IMR-90 (cell line): ENCODE results near the gene GFAP. TPM values are rescaled to one million over a fixed set of nuclear protein-coding genes. Genes with fewer than 3 reads are reported as not detected.

Experiments used
- ATAC-seq: fragments of 200-7000 bp; cut with Tn5 transposase; 2 replicates; pipeline ENCODE4 v1.9.1; 2020; ENCODE audit warnings: low read depth, mild to moderate bottlenecking, moderate library complexity
- BruUV-seq: library from RNA; stranded (reverse); fragments of 400-500 nt; replicated peaks from 2 replicates; lab custom pipeline; 2021; lab: Mats Ljungman, UMichigan
- CTCF ChIA-PET: fragments of 300-600 bp; formaldehyde crosslinking; extraction: SDS; loops from one replicate; lab custom pipeline; 2021; ENCODE audit warnings: antibody characterized with exemption; lab: Yijun Ruan, JAX
- POLR2A ChIA-PET: fragments of 300-600 bp; sonication (Branson Sonifier 250); formaldehyde crosslinking; loops from one replicate; lab custom pipeline; 2022; ENCODE audit warnings: antibody characterized with exemption; ENCODE audit not compliant: unreplicated experiment; lab: Charles Lee
- DNase-seq: peaks from one replicate; pipeline ENCODE4 v3.0.0; 2013
- H2AFZ ChIP-seq: replicated peaks from 2 replicates; pipeline ENCODE3; 2013; ENCODE audit warnings: low read length, mild to moderate bottlenecking; ENCODE audit not compliant: poor library complexity
- H2AK5ac ChIP-seq: 2 replicates; pipeline ENCODE4 v1.6.1; 2013; ENCODE audit warnings: low read depth, low read length, inconsistent platforms
- H2AK9ac ChIP-seq: replicated peaks from 2 replicates; pipeline ENCODE3; 2013; ENCODE audit warnings: mild to moderate bottlenecking, low read depth, low read length, moderate library complexity; ENCODE audit not compliant: poor library complexity
- H2BK120ac ChIP-seq: 2 replicates; pipeline ENCODE4 v1.6.1; 2013; ENCODE audit warnings: low read depth, low read length, inconsistent platforms
- H2BK15ac ChIP-seq: 3 replicates; pipeline ENCODE4 v1.6.1; 2013; ENCODE audit warnings: low read depth, low read length, inconsistent platforms
- H2BK20ac ChIP-seq: 2 replicates; pipeline ENCODE4 v1.6.1; 2013; ENCODE audit warnings: low read depth, mild to moderate bottlenecking, inconsistent platforms, low read length, moderate library complexity
- H2BK5ac ChIP-seq: 2 replicates; pipeline ENCODE4 v1.6.1; 2013; ENCODE audit warnings: mild to moderate bottlenecking, low read depth, low read length, inconsistent platforms; ENCODE audit not compliant: poor library complexity, severe bottlenecking
- H3K14ac ChIP-seq: replicated peaks from 2 replicates; pipeline ENCODE4 v1.6.1; 2013; ENCODE audit warnings: low read depth, low read length, inconsistent platforms
- H3K18ac ChIP-seq: 2 replicates; pipeline ENCODE4 v1.6.1; 2013; ENCODE audit warnings: low read depth, low read length, control low read depth
- H3K23ac ChIP-seq: 2 replicates; pipeline ENCODE4 v1.6.1; 2013; ENCODE audit warnings: low read depth, low read length, inconsistent platforms
- H3K27ac ChIP-seq: 2 replicates; pipeline ENCODE4 v1.5.1; 2013; ENCODE audit warnings: mild to moderate bottlenecking, control low read depth, low read length; ENCODE audit not compliant: insufficient read depth
- H3K27me3 ChIP-seq: 2 replicates; pipeline ENCODE4 v1.6.1; 2013; ENCODE audit warnings: low read length; ENCODE audit not compliant: control insufficient read depth, insufficient read depth
- H3K36me3 ChIP-seq: 2 replicates; pipeline ENCODE4 v1.6.1; 2013; ENCODE audit warnings: low read length, mixed read lengths; ENCODE audit not compliant: control insufficient read depth, insufficient read depth
- H3K4ac ChIP-seq: 2 replicates; pipeline ENCODE4 v1.6.1; 2013; ENCODE audit warnings: low read depth, low read length, inconsistent platforms
- H3K4me1 ChIP-seq: 2 replicates; pipeline ENCODE4 v1.6.1; 2013; ENCODE audit warnings: low read length, mixed read lengths; ENCODE audit not compliant: control insufficient read depth, insufficient read depth
- H3K4me2 ChIP-seq: 2 replicates; pipeline ENCODE4 v1.6.1; 2013; ENCODE audit warnings: low read depth, mild to moderate bottlenecking, control low read depth, low read length, moderate library complexity
- H3K4me3 ChIP-seq: 2 replicates; pipeline ENCODE4 v1.5.1; 2013; ENCODE audit warnings: low read depth, mild to moderate bottlenecking, control low read depth, low read length, moderate library complexity; ENCODE audit not compliant: insufficient read depth
- H3K56ac ChIP-seq: 2 replicates; pipeline ENCODE4 v1.6.1; 2013; ENCODE audit warnings: low read length, inconsistent platforms; ENCODE audit not compliant: insufficient read depth; ENCODE audit errors: extremely low read depth
- H3K79me1 ChIP-seq, 2 experiments: 2 replicates each; pipeline ENCODE4 v1.6.1; 2013; ENCODE audit warnings: low read length in 2 of 2, inconsistent platforms in 1 of 2, low read depth in 1 of 2
- H3K9ac ChIP-seq: 2 replicates; pipeline ENCODE4 v1.6.1; 2013; ENCODE audit warnings: low read depth, low read length, control low read depth
- H3K9me1 ChIP-seq: 2 replicates; pipeline ENCODE4 v1.6.1; 2013; ENCODE audit warnings: low read length, inconsistent platforms; ENCODE audit not compliant: insufficient read depth
- H3K9me3 ChIP-seq: 2 replicates; pipeline ENCODE4 v1.6.1; 2013; ENCODE audit warnings: low read length; ENCODE audit not compliant: control insufficient read depth, insufficient read depth
- H4K20me1 ChIP-seq: 2 replicates; pipeline ENCODE4 v1.6.1; 2013; ENCODE audit warnings: low read length, inconsistent platforms; ENCODE audit not compliant: insufficient read depth
- H4K5ac ChIP-seq: 2 replicates; pipeline ENCODE4 v1.6.1; 2013; ENCODE audit warnings: mild to moderate bottlenecking, low read depth, low read length, control low read depth
- H4K8ac ChIP-seq, 2 experiments: 2 replicates each; pipeline ENCODE4 v1.6.1; 2013; ENCODE audit warnings: low read depth in 2 of 2, low read length in 2 of 2, control low read depth in 1 of 2, inconsistent platforms in 1 of 2
- H4K91ac ChIP-seq: 2 replicates; pipeline ENCODE4 v1.6.1; 2013; ENCODE audit warnings: low read depth, low read length, inconsistent platforms; ENCODE audit not compliant: insufficient read depth
- BHLHE40 ChIP-seq: fragments of 150-350 bp; IDR thresholded peaks from 2 replicates; pipeline ENCODE4 v1.6.1; 2016; ENCODE audit warnings: mild to moderate bottlenecking, low read depth, low read length
- CHD1 ChIP-seq: IDR thresholded peaks from 2 replicates; pipeline ENCODE4 v1.6.1; 2012; ENCODE audit warnings: low read depth, low read length, improper control_type of control experiment
- CTCF ChIP-seq: conservative IDR thresholded peaks from 2 replicates; pipeline ENCODE4 v1.5.1; 2012; ENCODE audit warnings: mild to moderate bottlenecking, low read depth, low read length, improper control_type of control experiment
- ELK1 ChIP-seq: fragments of 150-350 bp; IDR thresholded peaks from 2 replicates; pipeline ENCODE4 v1.6.1; 2016; ENCODE audit warnings: low read depth, mild to moderate bottlenecking, low read length, moderate library complexity, borderline replicate concordance
- FOS ChIP-seq: fragments of 150-350 bp; IDR thresholded peaks from 2 replicates; pipeline ENCODE4 v1.6.1; 2016; ENCODE audit warnings: low read depth, low read length
- MXI1 ChIP-seq: IDR thresholded peaks from 2 replicates; pipeline ENCODE4 v1.6.1; 2012; ENCODE audit warnings: low read depth, mild to moderate bottlenecking, low read length, moderate library complexity, borderline replicate concordance
- NFE2L2 ChIP-seq: fragments of 150-350 bp; IDR thresholded peaks from 2 replicates; pipeline ENCODE4 v1.6.1; 2016; ENCODE audit warnings: low read depth, mild to moderate bottlenecking, low read length
- RAD21 ChIP-seq: IDR thresholded peaks from 2 replicates; pipeline ENCODE4 v1.6.1; 2012; ENCODE audit warnings: low read length, improper control_type of control experiment
- RFX5 ChIP-seq: IDR thresholded peaks from 2 replicates; pipeline ENCODE4 v1.8.0; 2012; ENCODE audit warnings: low read depth, mild to moderate bottlenecking, low read length, moderate library complexity
- WGBS, 2 experiments: methylation state at CpG; one replicate each; pipeline versions ENCODE4 v1.1.5 to v1.1.7; 2013; ENCODE audit warnings: missing lambda C conversion rate in 2 of 2; ENCODE audit not compliant: insufficient read length in 1 of 2; ENCODE audit errors: extremely low coverage in 2 of 2; 5-methylcytosine and 5-hydroxymethylcytosine counted together
- dilution Hi-C: fragments of 300-500 bp; cut with HindIII; formaldehyde crosslinking; loops from one replicate; pipeline ENCODE4 v1.14.3; 2018; ENCODE audit warnings: low sequenced_read_pairs; ENCODE audit not compliant: unreplicated experiment
- in situ Hi-C: fragments of 300-500 bp; cut with MboI; formaldehyde crosslinking; loops from 3 replicates; pipeline ENCODE4 v1.14.3; 2019; ENCODE audit warnings: low sequenced_read_pairs, inconsistent platforms, mixed read lengths
- intact Hi-C: fragments of 100-400 bp; cut with micrococcal nuclease; formaldehyde crosslinking; loops from 2 replicates; pipeline ENCODE4 v1.10.0; 2022
- polyA plus RNA-seq, 3 experiments: library from polyadenylated mRNA; depleted of rRNA; stranded (reverse); fragments of >200 nt; gene quantifications; 2 replicates each; pipeline ENCODE4 v1.2.3, GENCODE V29; 2012; ENCODE audit warnings: low replicate concordance in 1 of 3
- total RNA-seq: library from RNA; depleted of rRNA; stranded (reverse); fragments of >200 nt; gene quantifications from 2 replicates; pipeline ENCODE4 v1.2.3, GENCODE V29; 2012

Gene GFAP
- total and polyA plus RNA-seq, 2 of the 4 experiments (the other 2 are of a cell fraction), result 0.18 to 0.19 TPM

- ATAC-seq, result no peak
- H2BK20ac ChIP-seq, result no peak overlapping the region
- H3K4me1 ChIP-seq, result no peaks in the 10 kb centered on the region
- H3K27ac ChIP-seq, result no peak overlapping the region
- dilution Hi-C loops, result no loop called here
- H2AK9ac ChIP-seq, result no peak overlapping the region
- H3K9me3 ChIP-seq, result no peaks in the 10 kb centered on the region
- no peak overlapping the region for H3K14ac ChIP-seq
- no peaks in the 10 kb centered on the region for H3K27me3 ChIP-seq
- CTCF ChIA-PET, result no interaction called here
- no peak overlapping the region for H3K9ac ChIP-seq
- 0 out of 2 replicates have a peak overlapping the region, but pooled peaks have one; percentile 9 for H2AK5ac ChIP-seq
- peaks cover 35% of the 10 kb centered on the region for H3K36me3 ChIP-seq
- no peak overlapping the region for H3K4me3 ChIP-seq
- H4K91ac ChIP-seq, result no peak overlapping the region
- intact Hi-C loops, result no loop called here
- no peak overlapping the region for H4K8ac ChIP-seq
- H3K4me2 ChIP-seq, result no peak overlapping the region
- H3K56ac ChIP-seq, result no peak overlapping the region
- H2AFZ ChIP-seq, result no peak overlapping the region
- BruUV-seq, result no TSS peak
- no peak overlapping the region for H3K23ac ChIP-seq
- in situ Hi-C loops, result no loop called here
- TF ChIP-seq BHLHE40, result no peak
- no peak for TF ChIP-seq RFX5
- TF ChIP-seq MXI1, result no peak
- no peak for TF ChIP-seq ELK1
- no peak for TF ChIP-seq CHD1
- no peak for TF ChIP-seq RAD21
- TF ChIP-seq CTCF, result no peak
- TF ChIP-seq NFE2L2, result no peak
- no peak for TF ChIP-seq FOS
- H2BK15ac ChIP-seq, result no peak overlapping the region
- H4K5ac ChIP-seq, result no peak overlapping the region
- no peak for DNase-seq
- 85% methylated on average over 7 of the region's 7 CpGs; no CpG with 5 or more reads in 1 of the 2 experiments for WGBS, 2 experiments
- peaks cover 28% of the 10 kb centered on the region for H4K20me1 ChIP-seq
- H3K18ac ChIP-seq, result no peak overlapping the region
- POLR2A ChIA-PET, result no interaction called here
- no peak overlapping the region for H2BK5ac ChIP-seq
- H3K4ac ChIP-seq, result no peak overlapping the region
- peaks cover 15 to 47% of the 10 kb centered on the region in 2 experiments for H3K79me1 ChIP-seq
- H3K9me1 ChIP-seq, result peaks cover 11% of the 10 kb centered on the region
- H2BK120ac ChIP-seq, result no peak overlapping the region
Observed at GRCh38 chr17:44889003-44889402, 26.3 kb downstream of the GFAP start.
